WERI-Rb-1 (cell line): Measurements from ENCODE around the gene MYOD1.

Experiments used
- DNase-seq: peaks from one replicate; pipeline ENCODE4 v3.0.0-alpha.2; 2020
- H3K27ac ChIP-seq: fragments of 250-450 bp; sonication (Bioruptor Pico); 2 replicates; pipeline ENCODE4 v1.5.1; 2020; ENCODE audit warnings: mild to moderate bottlenecking, moderate library complexity
- H3K27me3 ChIP-seq: fragments of 250-450 bp; sonication (Bioruptor Pico); 2 replicates; pipeline ENCODE4 v1.5.1; 2021; ENCODE audit warnings: mild to moderate bottlenecking, low read depth, moderate library complexity; ENCODE audit not compliant: insufficient read depth, severe bottlenecking
- H3K36me3 ChIP-seq: fragments of 250-450 bp; sonication (Bioruptor Pico); 2 replicates; pipeline ENCODE4 v1.5.1; 2020; ENCODE audit warnings: mild to moderate bottlenecking, moderate library complexity
- H3K4me3 ChIP-seq: 2 replicates; pipeline ENCODE4 v1.5.1; 2011; ENCODE audit warnings: low read depth, mild to moderate bottlenecking, control low read depth, low read length
- H3K9me3 ChIP-seq: fragments of 250-450 bp; sonication (Bioruptor Pico); 2 replicates; pipeline ENCODE4 v1.5.1; 2021; ENCODE audit warnings: mild to moderate bottlenecking, moderate library complexity; ENCODE audit not compliant: severe bottlenecking
- CTCF ChIP-seq: IDR thresholded peaks from 2 replicates; pipeline ENCODE4 v1.5.1; 2011; ENCODE audit warnings: low read depth, mild to moderate bottlenecking, control low read depth, inconsistent platforms, low read length

The MYOD1 gene

GRCh38 chr11:17707830-17708229 lies 11.5 kb upstream of the MYOD1 start:
- no peaks in the 10 kb centered on the region for H3K27me3 ChIP-seq
- H3K9me3 ChIP-seq: peaks cover 9% of the 10 kb centered on the region
- no peak for DNase-seq
- no peak for TF ChIP-seq CTCF
- no peak overlapping the region for H3K4me3 ChIP-seq
- no peak overlapping the region for H3K27ac ChIP-seq
- H3K36me3 ChIP-seq: no peaks in the 10 kb centered on the region

GRCh38 chr11:17711836-17712235 lies 7.5 kb upstream of the MYOD1 start:
- Histone ChIP-seq H3K27me3 (no peaks in the 10 kb centered on the region), H3K36me3 (no peaks in the 10 kb centered on the region), H3K9me3 (no peaks in the 10 kb centered on the region), H3K27ac (no peak overlapping the region), H3K4me3 (no peak overlapping the region)
- TF ChIP-seq CTCF: no peak
- no peak for DNase-seq

GRCh38 chr11:17713851-17714250 lies 5.5 kb upstream of the MYOD1 start:
- no peak overlapping the region for H3K4me3 ChIP-seq
- no peaks in the 10 kb centered on the region for H3K36me3 ChIP-seq
- no peaks in the 10 kb centered on the region for H3K9me3 ChIP-seq
- no peak for TF ChIP-seq CTCF
- DNase-seq: no peak
- H3K27me3 ChIP-seq: no peaks in the 10 kb centered on the region
- no peak overlapping the region for H3K27ac ChIP-seq

- peak; percentile 68 for DNase-seq
- Histone ChIP-seq H3K27me3 (no peaks in the 10 kb centered on the region), H3K4me3 (no peak overlapping the region), H3K36me3 (no peaks in the 10 kb centered on the region), H3K27ac (no peak overlapping the region), H3K9me3 (no peaks in the 10 kb centered on the region)
- peak; percentile 68 for TF ChIP-seq CTCF
Observed at GRCh38 chr11:17714356-17714854, 5.0 kb upstream of the MYOD1 start.

GRCh38 chr11:17714870-17715269 lies 4.5 kb upstream of the MYOD1 start:
- Histone ChIP-seq H3K9me3 (no peaks in the 10 kb centered on the region), H3K36me3 (no peaks in the 10 kb centered on the region), H3K27me3 (no peaks in the 10 kb centered on the region), H3K27ac (no peak overlapping the region), H3K4me3 (no peak overlapping the region)
- TF ChIP-seq CTCF: no peak
- DNase-seq: no peak

- Histone ChIP-seq H3K4me3 (no peak overlapping the region), H3K36me3 (no peaks in the 10 kb centered on the region), H3K27me3 (no peaks in the 10 kb centered on the region), H3K9me3 (no peaks in the 10 kb centered on the region), H3K27ac (no peak overlapping the region)
- DNase-seq: no peak
- no peak for TF ChIP-seq CTCF
Observed at GRCh38 chr11:17716807-17717206, 2.6 kb upstream of the MYOD1 start.
